ENCODE measurements around the gene KLHL2. TPM values are rescaled to one million over a fixed set of nuclear protein-coding genes. Genes with fewer than 3 reads are reported as not detected.

The KLHL2 gene
- total and polyA plus RNA-seq, 8 donors: 4.1 to 12.2 (median 6.9) TPM

GRCh38 chr4:165185448-165185847 lies 21.9 kb upstream of the KLHL2 start:
- no peak for FAIRE-seq
- H3K9me3 ChIP-seq: no peaks in the 10 kb centered on the region
- intact Hi-C loops (cut with DNase I): no loop called here
- no peak overlapping the region for H3K27ac ChIP-seq
- H3K4me1 ChIP-seq: no peaks in the 10 kb centered on the region
- TF ChIP-seq CTCF (IDR thresholded peaks at IDR 0.05): no peak
- DNase-seq: no peak
- WGBS, 2 donors: 58 to 62% methylated on average over 5 of the region's 5 CpGs
- no peak for ATAC-seq
- H3K4me3 ChIP-seq: no peak overlapping the region
- H3K36me3 ChIP-seq: no peaks in the 10 kb centered on the region
- H3K27me3 ChIP-seq: no peaks in the 10 kb centered on the region

DNA sequence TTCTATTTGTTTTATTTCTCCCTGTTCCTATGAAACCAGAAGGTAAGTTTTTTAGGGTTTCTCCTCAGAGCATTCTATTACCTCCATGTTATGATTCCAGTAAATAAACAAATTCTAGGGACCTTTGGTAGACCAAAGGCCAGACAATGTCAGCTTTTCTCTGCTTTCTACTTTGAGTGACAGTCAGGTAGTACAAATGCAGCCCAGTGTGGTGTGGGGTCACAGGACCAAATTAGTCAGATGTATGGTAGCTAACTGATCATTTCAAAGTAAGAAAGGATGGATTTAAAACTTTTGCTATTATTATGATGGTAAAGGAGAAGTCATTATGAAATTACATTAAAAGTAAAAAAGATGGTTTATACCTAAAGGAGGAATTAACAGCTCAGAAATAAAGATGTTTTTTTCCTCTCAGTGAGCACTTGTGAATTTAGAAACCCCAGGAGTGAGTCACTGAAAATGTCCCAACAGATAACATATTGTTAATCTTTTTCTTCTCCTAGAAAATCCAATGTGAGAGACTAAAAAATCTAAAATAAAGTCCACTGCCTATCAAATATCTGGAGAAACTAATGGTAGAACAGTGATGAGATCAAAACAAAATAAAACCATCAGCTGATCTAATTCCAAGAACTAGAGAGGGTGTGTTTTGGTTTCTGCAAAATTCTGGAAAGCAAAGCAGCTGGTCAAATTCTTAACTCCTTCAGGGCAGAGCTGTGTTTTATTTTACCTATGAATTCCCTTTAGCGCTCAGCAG lies 16.6 kb upstream of the KLHL2 start:
- Histone ChIP-seq H3K27me3 (no peaks in the 10 kb centered on the region), H3K27ac (no peak overlapping the region), H3K4me1 (no peaks in the 10 kb centered on the region), H3K36me3 (no peaks in the 10 kb centered on the region), H3K4me3 (no peak overlapping the region), H3K9me3 (no peaks in the 10 kb centered on the region)
- FAIRE-seq (no peak), ATAC-seq (no peak), DNase-seq (no peak)
- intact Hi-C loops (cut with DNase I): no loop called here
- no peak for TF ChIP-seq CTCF (IDR thresholded peaks at IDR 0.05)
- WGBS, 2 donors: 94 to 95% methylated on average over 1 of the region's 1 CpG

GRCh38 chr4:165191348-165191656 lies 16.1 kb upstream of the KLHL2 start:
- H3K9me3 ChIP-seq: no peaks in the 10 kb centered on the region
- no peaks in the 10 kb centered on the region for H3K4me1 ChIP-seq
- H3K27ac ChIP-seq: no peak overlapping the region
- 43 to 61% methylated on average over 2 of the region's 2 CpGs for WGBS, 2 donors
- H3K27me3 ChIP-seq: no peaks in the 10 kb centered on the region
- no peak for FAIRE-seq
- intact Hi-C loops (cut with DNase I): no loop called here
- ATAC-seq: no peak
- H3K36me3 ChIP-seq: no peaks in the 10 kb centered on the region
- TF ChIP-seq CTCF (IDR thresholded peaks at IDR 0.05): no peak
- H3K4me3 ChIP-seq: no peak overlapping the region
- no peak for DNase-seq

GRCh38 chr4:165191814-165192499 lies 15.4 kb upstream of the KLHL2 start:
- WGBS, 2 donors: 53 to 59% methylated on average over 7 of the region's 7 CpGs
- ATAC-seq: no peak
- Histone ChIP-seq H3K27me3 (no peaks in the 10 kb centered on the region), H3K36me3 (no peaks in the 10 kb centered on the region), H3K4me3 (no peak overlapping the region), H3K9me3 (no peaks in the 10 kb centered on the region), H3K27ac (no peak overlapping the region), H3K4me1 (no peaks in the 10 kb centered on the region)
- DNase-seq: no peak
- no peak for FAIRE-seq
- intact Hi-C loops (cut with DNase I): no loop called here
- no peak for TF ChIP-seq CTCF (IDR thresholded peaks at IDR 0.05)

DNA sequence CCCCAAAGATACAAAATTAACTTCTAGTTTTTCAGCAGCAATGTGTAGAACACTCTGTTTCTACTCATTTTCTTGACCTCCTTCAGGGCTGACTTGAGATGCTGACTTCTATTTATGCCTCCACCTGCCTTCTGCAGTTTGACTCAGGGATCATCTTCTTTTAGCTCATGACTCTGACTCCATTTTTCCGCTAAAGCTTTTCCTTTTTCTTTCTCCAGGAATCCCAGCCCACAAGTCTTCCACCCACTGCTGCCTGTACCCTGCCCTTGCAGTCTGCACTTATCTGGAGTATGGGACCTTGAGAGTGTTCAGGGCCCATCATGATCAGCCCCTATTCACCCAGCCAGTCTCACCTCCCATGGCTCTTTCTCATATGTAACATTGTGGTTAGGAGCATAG lies 14.9 kb upstream of the KLHL2 start:
- no peaks in the 10 kb centered on the region for H3K9me3 ChIP-seq
- no peaks in the 10 kb centered on the region for H3K4me1 ChIP-seq
- no peaks in the 10 kb centered on the region for H3K27me3 ChIP-seq
- 87 to 91% methylated on average over 1 of the region's 1 CpG for WGBS, 2 donors
- ATAC-seq (no peak), FAIRE-seq (no peak), DNase-seq (no peak)
- no peak for TF ChIP-seq CTCF (IDR thresholded peaks at IDR 0.05)
- no peak overlapping the region for H3K27ac ChIP-seq
- no peaks in the 10 kb centered on the region for H3K36me3 ChIP-seq
- no peak overlapping the region for H3K4me3 ChIP-seq
- intact Hi-C loops (cut with DNase I): no loop called here
